AG10803 (cell line): Measurements from ENCODE around the gene NPR1.

Experiments used
- DNase-seq: peaks from one replicate; pipeline ENCODE4 v3.0.0; 2010; ENCODE audit warnings: low read depth
- H3K4me3 ChIP-seq: 2 replicates; pipeline ENCODE4 v1.5.1; 2011; ENCODE audit warnings: mild to moderate bottlenecking, low read length, control low read depth
- TF ChIP-seq, protein P1 (sequence below): conservative IDR thresholded peaks from 2 replicates; pipeline ENCODE4 v1.5.1; 2011; ENCODE audit warnings: mild to moderate bottlenecking, low read length, control low read depth, inconsistent platforms

NPR1 gene

DNA sequence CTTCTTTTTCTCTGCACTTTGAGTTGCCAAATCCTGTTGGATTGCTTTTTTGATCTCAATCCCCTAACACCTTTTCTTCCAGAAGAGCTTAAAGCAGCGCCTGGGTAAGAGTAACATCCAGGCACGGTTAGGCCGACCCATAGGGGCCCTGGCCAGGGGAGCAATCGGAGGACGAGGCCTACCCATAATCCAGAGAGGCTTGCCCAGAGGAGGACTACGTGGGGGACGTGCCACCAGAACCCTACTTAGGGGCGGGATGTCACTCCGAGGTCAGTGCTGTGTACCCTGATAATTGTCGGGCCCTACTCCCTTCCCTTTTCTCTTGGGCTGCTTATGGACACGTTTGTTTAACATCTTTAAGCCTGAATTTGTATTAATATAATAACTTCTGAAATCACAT, 36.3 kb upstream of the NPR1 start:
- H3K4me3 ChIP-seq, result no peak overlapping the region
- TF ChIP-seq, protein P1, sequence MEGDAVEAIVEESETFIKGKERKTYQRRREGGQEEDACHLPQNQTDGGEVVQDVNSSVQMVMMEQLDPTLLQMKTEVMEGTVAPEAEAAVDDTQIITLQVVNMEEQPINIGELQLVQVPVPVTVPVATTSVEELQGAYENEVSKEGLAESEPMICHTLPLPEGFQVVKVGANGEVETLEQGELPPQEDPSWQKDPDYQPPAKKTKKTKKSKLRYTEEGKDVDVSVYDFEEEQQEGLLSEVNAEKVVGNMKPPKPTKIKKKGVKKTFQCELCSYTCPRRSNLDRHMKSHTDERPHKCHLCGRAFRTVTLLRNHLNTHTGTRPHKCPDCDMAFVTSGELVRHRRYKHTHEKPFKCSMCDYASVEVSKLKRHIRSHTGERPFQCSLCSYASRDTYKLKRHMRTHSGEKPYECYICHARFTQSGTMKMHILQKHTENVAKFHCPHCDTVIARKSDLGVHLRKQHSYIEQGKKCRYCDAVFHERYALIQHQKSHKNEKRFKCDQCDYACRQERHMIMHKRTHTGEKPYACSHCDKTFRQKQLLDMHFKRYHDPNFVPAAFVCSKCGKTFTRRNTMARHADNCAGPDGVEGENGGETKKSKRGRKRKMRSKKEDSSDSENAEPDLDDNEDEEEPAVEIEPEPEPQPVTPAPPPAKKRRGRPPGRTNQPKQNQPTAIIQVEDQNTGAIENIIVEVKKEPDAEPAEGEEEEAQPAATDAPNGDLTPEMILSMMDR, result no peak
- DNase-seq, result no peak

DNA sequence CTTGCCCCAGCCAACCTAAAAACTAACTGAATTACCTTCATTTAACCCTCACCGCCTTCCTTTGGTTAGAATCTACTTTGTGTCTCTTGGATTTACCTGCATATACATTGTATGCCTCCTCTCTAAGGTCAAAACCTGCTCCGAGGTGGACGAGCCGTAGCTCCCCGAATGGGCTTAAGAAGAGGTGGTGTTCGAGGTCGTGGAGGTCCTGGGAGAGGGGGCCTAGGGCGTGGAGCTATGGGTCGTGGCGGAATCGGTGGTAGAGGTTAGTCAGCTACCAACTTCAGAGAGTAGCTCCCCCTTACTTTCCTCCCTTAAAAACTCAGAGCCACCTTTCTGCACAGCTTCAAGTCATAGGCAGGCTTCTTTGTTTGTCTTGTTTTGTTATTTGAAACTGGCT, 35.4 kb upstream of the NPR1 start:
- DNase-seq, result no peak
- no peak overlapping the region for H3K4me3 ChIP-seq
- TF ChIP-seq, protein P1, result no peak

DNA sequence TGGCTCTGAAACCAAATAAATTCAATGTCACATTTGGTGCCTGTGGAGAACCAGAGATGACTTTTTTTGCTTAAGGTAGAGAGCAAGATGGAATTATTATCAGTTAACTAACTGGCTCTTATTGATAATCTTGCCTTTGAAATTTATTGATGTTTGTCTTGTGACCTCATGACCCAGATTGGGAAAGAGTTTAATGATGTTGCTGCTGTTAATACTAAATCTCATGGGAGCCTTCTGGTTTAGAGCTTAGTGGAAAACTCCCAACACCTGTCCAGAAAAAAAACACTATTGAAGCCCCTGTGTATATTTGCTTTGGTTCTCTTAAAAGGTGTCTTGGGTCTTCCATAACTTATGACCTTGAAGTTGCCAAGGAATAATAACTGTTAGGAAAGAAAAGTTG, 34.7 kb upstream of the NPR1 start:
- no peak for DNase-seq
- no peak overlapping the region for H3K4me3 ChIP-seq
- TF ChIP-seq, protein P1, result no peak

DNA sequence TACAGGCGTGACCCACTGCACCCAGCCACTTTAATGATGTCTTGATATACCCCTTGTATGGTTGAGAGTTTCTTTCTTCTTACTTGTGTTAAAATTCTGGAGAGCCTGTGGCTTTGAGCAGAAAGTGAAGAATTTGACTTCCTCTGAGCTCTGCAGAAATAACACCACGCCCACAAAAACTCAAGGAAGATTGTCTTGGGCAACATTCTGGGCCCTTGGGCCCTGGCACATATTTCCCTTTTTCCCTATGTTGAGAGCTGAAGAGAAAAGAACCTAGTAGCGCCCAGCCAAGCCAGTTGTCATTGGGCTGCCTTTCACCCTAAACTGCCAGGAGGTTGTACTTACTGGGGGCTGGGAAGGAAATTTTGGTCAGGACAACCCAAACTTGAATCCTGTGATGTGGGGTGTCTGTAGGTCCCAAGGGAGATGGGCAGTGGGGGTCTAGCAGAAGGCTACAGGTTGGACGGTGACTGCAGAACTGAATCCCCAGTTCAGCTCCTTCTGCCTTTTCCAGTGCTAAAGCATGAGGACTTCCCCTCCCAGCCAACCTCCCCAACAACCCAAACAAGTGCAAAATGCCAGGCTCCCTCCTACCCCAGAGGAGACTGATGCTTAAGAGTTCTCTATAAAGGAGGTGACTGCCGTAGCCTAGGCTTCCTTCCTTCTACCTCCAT, 31.7 kb upstream of the NPR1 start:
- DNase-seq, result no peak
- TF ChIP-seq, protein P1, result no peak
- H3K4me3 ChIP-seq, result no peak overlapping the region

DNA sequence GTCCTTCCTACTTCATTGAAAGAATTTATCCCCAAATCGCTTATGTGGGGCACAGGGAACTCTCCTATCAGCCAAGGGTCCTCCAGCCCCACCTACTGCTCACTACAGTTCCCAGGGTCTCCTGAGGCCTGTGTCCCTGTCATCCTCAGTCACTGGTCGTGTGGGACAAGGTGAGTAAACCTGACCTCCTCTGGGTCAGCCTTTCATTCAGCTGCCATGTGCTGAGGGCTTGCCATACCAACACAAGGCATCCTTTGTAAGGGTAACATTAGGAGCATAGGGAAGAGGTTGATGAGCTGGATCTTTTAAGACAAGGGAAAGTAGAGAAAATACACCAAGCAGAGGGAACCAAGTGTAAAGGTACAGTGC, 31.2 kb upstream of the NPR1 start:
- DNase-seq, result no peak
- H3K4me3 ChIP-seq, result no peak overlapping the region
- TF ChIP-seq, protein P1, result no peak

DNA sequence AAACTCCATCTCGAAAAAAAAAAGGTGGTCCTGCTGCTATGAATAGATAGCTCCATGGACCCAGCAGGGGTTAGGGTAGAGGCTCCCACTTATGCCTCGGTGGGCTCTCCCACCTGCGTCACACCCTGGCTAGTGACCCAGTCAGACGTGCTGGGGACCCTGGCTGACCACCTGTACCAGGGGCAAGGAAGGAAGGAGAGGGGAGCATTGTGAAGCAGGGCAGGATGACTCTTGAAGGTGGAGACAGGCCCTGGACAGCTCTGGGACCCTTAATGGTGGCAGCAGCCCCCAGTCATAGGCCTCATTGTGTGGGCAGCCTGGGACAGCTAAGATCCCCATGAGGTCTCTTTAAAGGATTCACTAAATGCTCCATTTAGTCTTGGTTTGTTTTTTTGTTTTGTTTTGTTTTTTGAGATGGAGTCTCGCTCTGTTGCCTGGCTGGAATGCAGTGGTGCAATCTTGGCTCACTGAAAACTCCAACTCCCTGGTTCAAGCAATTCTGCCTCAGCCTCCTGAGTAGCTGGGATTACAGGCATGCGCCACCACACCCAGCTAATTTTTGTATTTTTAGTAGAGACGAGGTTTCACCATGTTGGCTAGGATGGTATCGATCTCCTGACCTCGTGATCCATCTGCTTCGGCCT, 30.4 kb upstream of the NPR1 start:
- H3K4me3 ChIP-seq, result no peak overlapping the region
- TF ChIP-seq, protein P1, result no peak
- no peak for DNase-seq
